Activated CD4-positive, alpha-beta T cell treated with anti-CD3 and anti-CD28 coated beads, Interleukin-2, amount 50 U/mL, for 1 hour (primary cell): ENCODE measurements around the gene CD4.

ENCODE experiments used
- DNase-seq: peaks from one replicate; pipeline ENCODE4 v3.0.0-alpha.2; 2020

The CD4 gene

GRCh38 chr12:6829536-6830220, 40.4 kb downstream of the CD4 start:
- no peak for DNase-seq

GRCh38 chr12:6830286-6830890, 41.1 kb downstream of the CD4 start:
- DNase-seq = no peak

DNA sequence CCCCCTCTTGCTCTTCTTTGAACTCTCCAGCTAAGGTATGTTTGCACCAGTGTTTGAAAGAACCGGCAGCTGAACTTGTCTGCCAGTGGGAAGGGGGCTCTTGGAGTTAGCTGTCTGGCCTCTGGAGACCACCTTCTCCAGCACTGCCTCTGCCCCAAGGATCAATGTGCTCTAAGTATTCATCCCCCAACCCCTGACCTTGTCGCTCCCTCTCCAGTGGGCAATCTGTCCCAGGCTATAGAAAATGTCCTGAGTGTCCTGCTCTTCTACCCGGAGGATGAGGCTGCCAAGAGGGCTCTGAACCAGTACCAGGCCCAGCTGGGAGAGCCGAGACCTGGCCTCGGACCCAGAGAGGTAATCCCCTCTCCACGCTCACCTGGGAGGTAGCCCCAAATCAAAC, 41.7 kb downstream of the CD4 start:
- DNase-seq = no peak

DNA sequence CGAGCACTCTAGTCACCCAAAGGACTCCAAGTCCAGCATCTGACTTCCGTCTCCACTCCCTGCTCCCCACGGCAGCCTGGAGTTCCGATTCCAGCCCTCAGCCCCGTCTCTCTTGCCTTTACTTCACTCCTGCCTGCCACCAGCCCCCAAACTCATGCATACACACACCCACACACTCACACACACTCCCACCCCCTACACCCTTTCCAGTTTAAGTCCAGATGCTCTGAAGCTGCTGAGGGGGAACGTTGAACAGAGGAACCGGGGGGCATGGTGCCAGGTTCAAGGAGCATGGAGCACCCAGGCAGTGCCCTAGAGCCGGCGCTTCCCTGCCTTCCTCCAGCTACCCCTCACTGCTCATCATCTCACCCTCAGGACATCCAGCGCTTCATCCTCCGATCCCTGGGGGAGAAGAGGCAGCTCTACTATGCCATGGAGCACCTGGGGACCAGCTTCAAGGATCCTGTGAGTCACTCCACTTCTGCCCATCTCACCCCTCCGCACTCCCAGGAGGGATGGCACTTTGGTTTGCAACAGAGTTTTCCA, 42.2 kb downstream of the CD4 start:
- DNase-seq = no peak

- no peak for DNase-seq
Measured at GRCh38 chr12:6832125-6832524, 42.8 kb downstream of the CD4 start.

DNA sequence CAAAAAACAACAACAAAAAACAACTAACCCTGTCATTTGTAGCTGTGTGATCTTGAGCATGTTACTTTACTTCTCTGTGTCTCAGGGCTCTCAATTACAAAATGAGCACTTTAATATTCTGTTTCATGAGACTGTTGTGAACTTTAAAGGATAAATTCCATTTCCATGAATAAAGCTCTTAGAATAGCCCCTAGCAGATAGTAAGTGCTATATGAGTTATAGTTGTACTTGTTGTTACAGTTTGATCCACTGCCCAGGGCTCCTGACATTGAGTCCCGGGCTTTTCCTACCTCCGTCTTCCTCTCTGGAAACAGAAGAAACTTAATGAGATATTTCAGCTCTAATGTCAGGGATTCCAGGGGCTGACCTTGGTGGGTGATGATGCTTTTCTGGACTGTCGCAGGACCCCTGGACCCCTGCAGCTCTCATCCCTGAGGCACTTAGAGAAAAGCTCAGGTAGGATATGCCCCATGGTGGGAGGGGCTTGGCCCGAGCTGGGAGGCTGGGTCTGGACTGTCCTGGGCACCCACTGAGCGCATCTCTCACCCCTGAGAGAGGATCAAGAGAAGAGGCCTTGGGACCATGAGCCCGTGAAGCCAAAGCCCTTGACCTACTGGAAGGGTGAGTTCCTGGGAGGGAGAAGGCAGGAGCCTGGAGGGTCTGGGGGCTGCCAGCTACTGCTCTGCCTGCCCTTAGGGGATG, 44.0 kb downstream of the CD4 start:
- no peak for DNase-seq

GRCh38 chr12:6834254-6834653, 44.9 kb downstream of the CD4 start:
- DNase-seq = no peak

GRCh38 chr12:6834873-6835272, 45.5 kb downstream of the CD4 start:
- no peak for DNase-seq

DNA sequence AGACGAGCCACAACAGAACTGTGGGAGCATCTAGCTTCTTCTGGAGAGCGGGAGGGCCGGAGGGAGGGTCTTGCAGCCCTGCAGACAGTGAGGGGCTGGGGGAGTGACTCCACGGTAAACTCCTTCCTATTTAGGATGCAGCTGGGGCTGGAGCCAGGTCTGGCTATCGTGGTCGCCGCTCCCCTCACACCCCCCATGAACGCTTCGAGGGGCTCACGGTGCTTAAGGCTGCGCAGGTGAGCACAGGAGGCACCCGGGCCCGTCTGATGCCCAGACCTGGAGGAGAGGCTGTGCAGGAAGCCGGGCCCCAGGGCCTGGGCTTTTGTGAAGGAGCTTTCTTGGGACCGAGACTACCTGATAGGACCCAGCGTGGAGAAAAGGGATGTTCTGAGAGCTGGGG, 47.5 kb downstream of the CD4 start:
- no peak for DNase-seq

- DNase-seq = no peak
Measured at GRCh38 chr12:6837370-6838060, 48.2 kb downstream of the CD4 start.

GRCh38 chr12:6838854-6839253, 49.5 kb downstream of the CD4 start:
- no peak for DNase-seq

DNA sequence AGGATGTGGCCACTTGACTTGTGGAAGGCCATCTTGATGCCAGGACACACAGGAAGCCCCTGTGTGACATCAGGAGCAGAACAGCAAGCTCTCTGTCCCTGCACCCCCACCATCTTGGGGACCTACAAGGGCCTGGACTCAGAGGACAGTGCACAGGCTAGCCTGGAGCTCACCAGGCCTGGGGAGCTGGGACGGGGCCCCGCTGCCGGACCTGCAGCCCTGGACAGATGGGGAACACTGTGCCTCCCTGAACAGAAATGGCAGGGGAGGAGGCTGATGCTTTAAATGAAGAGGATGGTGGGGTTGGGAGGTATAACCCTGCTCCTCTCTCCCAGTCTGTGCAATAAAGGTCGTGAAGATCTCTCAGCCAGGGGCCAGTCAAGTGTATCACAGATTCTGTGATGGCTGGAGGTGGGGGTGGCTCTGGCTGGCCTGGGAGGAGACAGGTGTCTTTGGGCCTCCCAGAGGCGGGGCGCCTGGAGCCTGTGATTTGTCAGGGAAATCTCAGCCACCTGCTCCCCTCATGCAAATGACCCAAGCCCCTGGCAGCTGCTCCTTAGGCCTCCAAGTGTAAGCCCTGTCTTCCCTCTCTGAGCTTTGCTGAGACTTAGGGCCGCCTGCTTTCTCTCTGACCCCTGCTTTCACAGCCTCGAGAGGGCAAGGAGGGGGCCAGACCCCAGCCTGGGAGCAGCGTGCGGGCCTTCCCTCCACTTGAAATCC, 50.3 kb downstream of the CD4 start:
- DNase-seq = no peak

- no peak for DNase-seq
Measured at GRCh38 chr12:6840330-6840729, 51.0 kb downstream of the CD4 start.

GRCh38 chr12:6840761-6841515, 51.6 kb downstream of the CD4 start, which contains the start of gene GNB3:
Gene GNB3, plus strand, starts transcription at chr12:6840925. Its CDS starts 363 bp downstream, at chr12:6841288.
- no peak for DNase-seq

DNA sequence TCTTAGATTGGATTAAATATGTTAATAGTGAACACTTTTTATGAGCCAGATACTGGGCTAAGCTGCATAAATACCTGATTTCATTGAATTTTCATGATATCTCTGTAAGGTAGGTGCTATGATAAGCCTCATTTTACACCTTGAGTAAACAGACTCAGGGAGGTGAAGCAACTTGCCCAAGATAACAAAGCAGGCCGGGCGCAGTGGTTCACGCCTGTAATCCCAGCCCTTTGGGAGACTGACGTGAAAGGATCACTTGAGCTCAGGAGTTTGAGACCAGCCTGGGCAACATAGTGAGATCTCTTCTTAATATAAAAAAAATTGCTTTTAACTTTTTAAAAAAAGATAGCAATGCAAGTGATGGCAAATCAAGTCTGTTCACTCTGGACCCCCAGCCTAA, 52.7 kb downstream of the CD4 start:
- DNase-seq = no peak

DNA sequence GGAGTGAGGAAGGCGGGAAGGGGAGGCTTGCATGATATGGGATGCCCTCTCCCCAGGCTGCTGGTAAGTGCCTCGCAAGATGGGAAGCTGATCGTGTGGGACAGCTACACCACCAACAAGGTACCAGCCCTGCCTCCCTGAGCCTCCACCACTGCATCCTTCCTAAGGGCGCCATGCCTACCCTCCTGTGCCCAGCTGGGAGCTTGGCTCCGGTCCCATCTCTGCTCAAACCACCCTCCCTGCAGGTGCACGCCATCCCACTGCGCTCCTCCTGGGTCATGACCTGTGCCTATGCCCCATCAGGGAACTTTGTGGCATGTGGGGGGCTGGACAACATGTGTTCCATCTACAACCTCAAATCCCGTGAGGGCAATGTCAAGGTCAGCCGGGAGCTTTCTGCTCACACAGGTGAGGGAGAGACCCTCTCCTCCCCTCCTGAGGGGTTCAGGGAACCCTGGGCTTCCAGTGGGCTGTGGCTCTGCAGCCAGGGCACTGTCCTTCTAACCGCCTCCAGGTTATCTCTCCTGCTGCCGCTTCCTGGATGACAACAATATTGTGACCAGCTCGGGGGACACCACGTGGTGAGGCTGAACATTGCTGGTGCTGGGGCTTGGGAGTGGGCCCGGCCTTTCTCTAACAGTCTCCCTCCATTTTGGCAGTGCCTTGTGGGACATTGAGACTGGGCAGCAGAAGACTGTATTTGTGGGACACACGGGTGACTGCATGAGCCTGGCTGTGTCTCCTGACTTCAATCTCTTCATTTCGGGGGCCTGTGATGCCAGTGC, 54.0 kb downstream of the CD4 start:
- DNase-seq = no peak

GRCh38 chr12:6845395-6845794, 56.1 kb downstream of the CD4 start:
- DNase-seq = no peak

- no peak for DNase-seq
Measured at GRCh38 chr12:6846316-6846869, 57.1 kb downstream of the CD4 start.

DNA sequence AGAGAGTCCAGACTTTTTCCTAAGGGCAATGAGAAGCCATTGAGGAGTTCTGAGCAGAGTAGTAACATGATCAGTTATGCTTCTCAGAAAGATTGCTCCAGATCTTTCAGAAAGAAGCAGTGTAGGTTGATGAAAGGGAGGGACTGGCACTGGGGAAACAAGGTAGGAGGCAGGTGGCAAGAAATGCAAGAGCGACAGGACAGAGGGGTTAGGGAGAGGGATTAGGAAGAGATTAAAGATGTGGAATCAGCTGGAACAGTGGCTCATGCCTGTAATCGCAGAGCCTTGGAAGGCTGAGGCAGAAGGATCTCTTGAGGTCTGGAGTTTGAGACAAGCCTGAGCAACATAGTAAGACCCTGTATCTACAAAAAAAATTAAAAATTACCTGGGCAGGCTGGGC, 58.3 kb downstream of the CD4 start:
- DNase-seq = no peak

DNA sequence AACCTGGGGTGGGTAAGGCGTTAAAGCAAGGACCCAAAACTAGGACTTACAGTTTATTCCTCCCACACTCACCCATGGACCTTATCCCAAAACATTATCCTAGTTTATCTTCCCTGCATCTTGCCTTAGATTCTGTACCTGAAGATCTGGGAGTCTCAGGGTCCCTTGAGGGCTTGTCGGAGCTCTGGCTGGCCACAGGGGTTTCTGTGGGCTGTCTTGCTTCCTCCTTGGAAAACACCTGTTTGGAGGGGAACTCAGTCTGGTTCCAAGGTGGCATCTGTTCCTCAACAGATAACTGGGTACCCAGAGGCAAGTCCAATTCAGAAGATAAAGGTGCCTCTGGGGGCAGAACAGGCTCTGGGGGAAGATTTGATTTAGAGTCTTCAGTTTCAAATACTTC, 60.1 kb downstream of the CD4 start:
- DNase-seq = no peak
